ENCODE results near the gene PROSER3.

GRCh38 chr19:35736913-35737886 lies 20.8 kb upstream of the PROSER3 start:
- TF ChIP-seq FOXM1 (IDR thresholded peaks at IDR 0.05; ENCODE audit: borderline replicate concordance) (no peak), BHLHE40 (IDR thresholded peaks at IDR 0.05; ENCODE audit: borderline replicate concordance) (no peak), ELF4 (IDR thresholded peaks at IDR 0.05) (no peak), ZNF384 (IDR thresholded peaks at IDR 0.05) (no peak)
